ENCODE data around the gene GTF2A2.

- TF ChIP-seq POLR2A (IDR thresholded peaks at IDR 0.05) (no peak), CTCF (IDR thresholded peaks at IDR 0.05) (no peak)
Observed at GRCh38 chr15:59685737-59686297, 28.5 kb upstream of the GTF2A2 start.
